ENCODE measurements around the gene GULP1. TPM values are rescaled to one million over a fixed set of nuclear protein-coding genes. Genes with fewer than 3 reads are reported as not detected.

GULP1 gene
- total and polyA plus RNA-seq, 2 donors (not counting 1 experiment from before 2014, with no cell fraction given): 43.5 to 82.4 TPM

- no peaks in the 10 kb centered on the region for H4K20me1 ChIP-seq (ENCODE audit: control insufficient read depth, extremely low read depth, insufficient read depth, low read length)
- H3K4me3 ChIP-seq (replicated peaks in 1 of 4; ENCODE audit: control extremely low read depth in 1 of 4, insufficient read depth in 1 of 4, low read depth in 3 of 4, low read length in 4 of 4): no peak overlapping the region
- H3K9me3 ChIP-seq (ENCODE audit: control insufficient read depth, insufficient read depth, low read depth, low read length): no peaks in the 10 kb centered on the region
- H3K79me2 ChIP-seq (ENCODE audit: control insufficient read depth, insufficient read depth, low read length): no peaks in the 10 kb centered on the region
- H2AFZ ChIP-seq (ENCODE audit: low read length): no peak overlapping the region
- H3K4me2 ChIP-seq (ENCODE audit: extremely low read depth, insufficient read depth, low read length): no peak overlapping the region
- DNase-seq (ENCODE audit: low read depth in 2 of 2): peak; percentile 63 to 83
- TF ChIP-seq EZH2 (IDR thresholded peaks at IDR 0.05; ENCODE audit: low read length, missing control alignments) (no peak), CTCF (conservative IDR thresholded peaks at IDR 0.05 in 1 of 2, IDR thresholded peaks at IDR 0.05 in 1 of 2; ENCODE audit: low read depth in 1 of 2, low read length in 2 of 2) (peak; percentile 41 to 51)
- H3K27me3 ChIP-seq (ENCODE audit: control insufficient read depth, insufficient read depth, low read length): no peaks in the 10 kb centered on the region
- no peak overlapping the region for H3K27ac ChIP-seq (ENCODE audit: insufficient read depth, low read length)
- H3K36me3 ChIP-seq (ENCODE audit: control insufficient read depth, insufficient read depth, low read length): no peaks in the 10 kb centered on the region
- no peaks in the 10 kb centered on the region for H3K4me1 ChIP-seq (ENCODE audit: control insufficient read depth, extremely low read depth, insufficient read depth, low read length)
- H3K9ac ChIP-seq (ENCODE audit: insufficient read depth, low read length): no peak overlapping the region
Observed at GRCh38 chr2:188512456-188512855, 220.8 kb downstream of the GULP1 start.

GRCh38 chr2:188515918-188516317, 224.2 kb downstream of the GULP1 start:
- no peak for DNase-seq (ENCODE audit: low read depth in 2 of 2)
- Histone ChIP-seq H3K27ac (ENCODE audit: insufficient read depth, low read length) (no peak overlapping the region), H3K4me3 (replicated peaks in 1 of 4; ENCODE audit: control extremely low read depth in 1 of 4, insufficient read depth in 1 of 4, low read depth in 3 of 4, low read length in 4 of 4) (no peak overlapping the region), H3K27me3 (ENCODE audit: control insufficient read depth, insufficient read depth, low read length) (no peaks in the 10 kb centered on the region), H3K4me2 (ENCODE audit: extremely low read depth, insufficient read depth, low read length) (no peak overlapping the region), H4K20me1 (ENCODE audit: control insufficient read depth, extremely low read depth, insufficient read depth, low read length) (no peaks in the 10 kb centered on the region), H3K9me3 (ENCODE audit: control insufficient read depth, insufficient read depth, low read depth, low read length) (no peaks in the 10 kb centered on the region), H3K79me2 (ENCODE audit: control insufficient read depth, insufficient read depth, low read length) (no peaks in the 10 kb centered on the region), H3K36me3 (ENCODE audit: control insufficient read depth, insufficient read depth, low read length) (no peaks in the 10 kb centered on the region), H3K4me1 (ENCODE audit: control insufficient read depth, extremely low read depth, insufficient read depth, low read length) (peaks cover 6% of the 10 kb centered on the region), H2AFZ (ENCODE audit: low read length) (no peak overlapping the region), H3K9ac (ENCODE audit: insufficient read depth, low read length) (no peak overlapping the region)
- TF ChIP-seq EZH2 (IDR thresholded peaks at IDR 0.05; ENCODE audit: low read length, missing control alignments) (no peak), CTCF (conservative IDR thresholded peaks at IDR 0.05 in 1 of 2, IDR thresholded peaks at IDR 0.05 in 1 of 2; ENCODE audit: low read depth in 1 of 2, low read length in 2 of 2) (no peak)

DNA sequence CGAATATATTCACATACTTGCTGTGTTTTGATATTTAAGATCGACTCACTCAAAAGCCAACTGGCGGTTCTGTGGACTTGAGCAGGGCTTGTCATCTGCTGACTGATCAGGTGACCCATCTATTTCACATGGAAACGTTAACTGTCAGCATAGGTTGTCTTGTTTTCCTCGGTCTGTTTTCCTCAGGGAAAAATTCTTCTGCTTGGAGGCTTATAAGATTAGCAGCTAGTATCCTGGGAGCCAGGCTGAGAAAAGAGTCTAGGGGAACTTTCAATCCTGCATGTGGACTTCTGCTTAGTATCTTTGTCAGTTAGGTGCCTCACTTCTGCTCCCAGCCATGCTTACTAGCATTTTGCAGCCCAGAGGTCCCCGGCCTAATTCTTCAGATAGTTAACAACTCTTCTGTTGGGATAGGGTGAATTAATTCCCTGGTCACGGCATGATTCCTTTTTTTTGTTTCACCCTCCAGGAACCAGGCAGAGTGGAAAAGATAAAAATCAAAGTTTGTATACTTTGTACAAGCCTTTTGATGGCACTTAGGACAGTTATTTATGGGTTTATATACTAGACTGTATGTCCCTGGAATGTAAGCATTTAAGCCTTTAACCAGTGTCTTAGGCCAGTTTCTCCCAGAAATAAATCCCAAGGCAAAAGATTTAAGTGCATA, 226.0 kb downstream of the GULP1 start:
- no peak overlapping the region for H3K4me3 ChIP-seq (replicated peaks in 1 of 4; ENCODE audit: control extremely low read depth in 1 of 4, insufficient read depth in 1 of 4, low read depth in 3 of 4, low read length in 4 of 4)
- H3K9ac ChIP-seq (ENCODE audit: insufficient read depth, low read length): no peak overlapping the region
- H3K79me2 ChIP-seq (ENCODE audit: control insufficient read depth, insufficient read depth, low read length): no peaks in the 10 kb centered on the region
- TF ChIP-seq EZH2 (IDR thresholded peaks at IDR 0.05; ENCODE audit: low read length, missing control alignments): no peak
- TF ChIP-seq CTCF (conservative IDR thresholded peaks at IDR 0.05 in 1 of 2, IDR thresholded peaks at IDR 0.05 in 1 of 2; ENCODE audit: low read depth in 1 of 2, low read length in 2 of 2): no peak
- no peak overlapping the region for H3K27ac ChIP-seq (ENCODE audit: insufficient read depth, low read length)
- H2AFZ ChIP-seq (ENCODE audit: low read length): no peak overlapping the region
- peaks cover 7% of the 10 kb centered on the region for H3K4me1 ChIP-seq (ENCODE audit: control insufficient read depth, extremely low read depth, insufficient read depth, low read length)
- no peaks in the 10 kb centered on the region for H3K9me3 ChIP-seq (ENCODE audit: control insufficient read depth, insufficient read depth, low read depth, low read length)
- H4K20me1 ChIP-seq (ENCODE audit: control insufficient read depth, extremely low read depth, insufficient read depth, low read length): no peaks in the 10 kb centered on the region
- no peak overlapping the region for H3K4me2 ChIP-seq (ENCODE audit: extremely low read depth, insufficient read depth, low read length)
- no peaks in the 10 kb centered on the region for H3K27me3 ChIP-seq (ENCODE audit: control insufficient read depth, insufficient read depth, low read length)
- no peaks in the 10 kb centered on the region for H3K36me3 ChIP-seq (ENCODE audit: control insufficient read depth, insufficient read depth, low read length)
- DNase-seq (ENCODE audit: low read depth in 2 of 2): no peak
